Left colon (tissue), 2 donors: ENCODE data around the gene CACNA1E. TPM values are rescaled to one million over a fixed set of nuclear protein-coding genes. Genes with fewer than 3 reads are reported as not detected.

Experiments used
- ATAC-seq: fragments of 200-7000 bp; cut with Tn5 transposase; one replicate; pipeline ENCODE4 v1.9.1; 2020; ENCODE audit warnings: mild to moderate bottlenecking, moderate library complexity
- DNase-seq, 2 donors: peaks; one replicate each; pipeline ENCODE4 v3.0.0-alpha.2; 2020
- intact Hi-C, 2 donors: fragments of 100-400 bp; cut with DNase I in 1 of 2; cut with micrococcal nuclease in 1 of 2; formaldehyde crosslinking; loops; one replicate each; pipeline versions ENCODE4 v1.11.2 to v1.14.0; 2022; cut with DNase I, micrococcal nuclease
- total RNA-seq, 2 donors: library from RNA; stranded (reverse); fragmentation: NEBNext Ultra II Directional; extraction: Animal tissue kit (Norgen Biotek cat#: 25700); gene quantifications; one replicate each; pipeline ENCODE4 v1.2.1, GENCODE V29; 2021
- donor health status: DM: no; HTN: no; CAD: no.
- donor health status: DM: yes; HTN: yes; CAD: no.

Gene CACNA1E
- total RNA-seq, 2 donors from 2014 or later: 0.18 to 0.25 TPM

GRCh38 chr1:181772714-181773113 lies 289.4 kb downstream of the CACNA1E start:
- intact Hi-C loops: no loop called here
- ATAC-seq (no peak), DNase-seq (no peak)

- intact Hi-C loops: no loop called here
- no peak for ATAC-seq
- no peak for DNase-seq
Measured at GRCh38 chr1:181776044-181776443, 292.7 kb downstream of the CACNA1E start.

GRCh38 chr1:181777286-181777685 lies 294.0 kb downstream of the CACNA1E start:
- no peak for DNase-seq
- intact Hi-C loops: no loop called here
- no peak for ATAC-seq

DNA sequence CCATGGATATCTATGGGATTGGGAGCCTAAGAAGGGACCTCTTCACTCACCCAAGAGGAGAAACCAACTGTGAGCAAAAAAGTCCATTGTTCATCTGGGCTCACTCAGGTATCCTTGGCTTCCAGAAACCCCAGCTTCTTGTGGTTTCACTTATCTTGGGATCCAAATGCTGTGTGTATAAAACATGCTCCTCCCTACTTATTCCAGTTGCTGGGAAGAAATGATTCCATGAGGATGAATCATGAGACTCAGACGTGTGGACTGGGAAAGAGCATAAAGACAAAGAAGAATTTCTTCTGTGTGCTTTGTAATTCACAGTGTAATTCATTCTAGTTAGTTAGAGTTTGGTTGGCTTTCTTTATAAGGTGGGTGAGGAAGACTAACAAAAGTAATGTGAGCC lies 294.5 kb downstream of the CACNA1E start:
- intact Hi-C loops: no loop called here
- DNase-seq (no peak), ATAC-seq (no peak)

- ATAC-seq (no peak), DNase-seq (no peak)
- intact Hi-C loops: no loop called here
Measured at GRCh38 chr1:181778640-181779260, 295.4 kb downstream of the CACNA1E start.

DNA sequence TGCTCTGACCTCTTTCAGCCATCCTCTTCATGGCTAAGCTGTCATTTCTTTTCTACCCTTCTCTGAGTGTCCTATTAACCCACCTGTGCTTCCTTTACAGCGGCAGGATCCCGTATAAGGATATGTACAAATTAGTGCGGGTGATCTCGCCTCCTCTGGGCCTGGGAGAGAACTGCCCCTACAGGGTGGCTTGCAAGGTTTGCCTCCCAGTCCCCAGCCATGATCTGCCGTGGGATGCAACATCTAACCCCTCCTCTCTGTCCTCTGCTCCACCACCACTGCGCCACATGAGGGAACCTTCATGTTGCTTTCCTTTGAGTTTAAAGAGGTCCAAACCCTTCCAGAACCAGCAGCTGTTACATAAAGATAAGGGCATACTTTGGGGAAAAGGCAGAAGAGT lies 296.0 kb downstream of the CACNA1E start:
- DNase-seq (no peak), ATAC-seq (no peak)
- intact Hi-C loops: no loop called here

DNA sequence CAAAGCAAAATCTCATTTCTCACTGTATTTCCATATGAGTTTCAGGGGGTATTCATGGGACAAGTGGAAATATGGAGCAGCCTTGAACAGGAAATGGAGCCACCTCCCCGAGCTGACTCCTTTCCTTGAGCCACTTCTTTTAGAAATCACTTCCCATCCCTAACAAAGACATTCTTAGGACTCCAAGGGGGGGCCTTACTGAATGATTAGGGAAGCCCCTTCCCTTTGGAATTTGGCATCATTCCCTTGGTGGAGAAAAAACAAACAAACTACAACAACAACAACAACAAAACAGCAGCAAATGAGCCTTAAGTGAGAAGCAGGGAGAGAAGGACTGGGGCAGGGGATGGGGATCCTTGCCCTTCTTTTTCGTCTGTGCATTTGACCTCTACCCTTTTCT lies 299.9 kb downstream of the CACNA1E start:
- intact Hi-C loops: no loop called here
- DNase-seq: no peak
- ATAC-seq: no peak

GRCh38 chr1:181784039-181784683 lies 300.8 kb downstream of the CACNA1E start:
- DNase-seq: no peak
- no peak for ATAC-seq
- intact Hi-C loops: no loop called here

DNA sequence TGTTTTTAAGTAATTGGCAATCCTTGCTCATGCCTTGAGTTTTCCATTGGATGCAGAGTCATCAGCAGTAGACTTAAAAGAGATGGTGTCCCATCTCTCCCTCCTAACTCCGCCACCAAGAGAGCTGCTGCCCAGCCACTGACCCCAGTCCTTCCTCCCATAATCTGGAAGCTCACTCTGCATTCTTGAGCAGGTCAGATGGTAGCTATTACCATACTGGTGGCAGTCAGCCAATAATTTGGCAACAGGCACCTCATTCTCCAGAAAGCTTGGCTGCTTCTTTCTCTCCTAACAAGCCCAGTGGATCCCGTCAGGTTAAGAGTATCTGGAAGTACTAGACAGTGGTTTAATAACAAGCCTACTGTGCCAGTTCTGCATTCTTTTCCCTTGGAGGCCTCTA lies 306.1 kb downstream of the CACNA1E start:
- no peak for ATAC-seq
- DNase-seq: no peak
- intact Hi-C loops: no loop called here

DNA sequence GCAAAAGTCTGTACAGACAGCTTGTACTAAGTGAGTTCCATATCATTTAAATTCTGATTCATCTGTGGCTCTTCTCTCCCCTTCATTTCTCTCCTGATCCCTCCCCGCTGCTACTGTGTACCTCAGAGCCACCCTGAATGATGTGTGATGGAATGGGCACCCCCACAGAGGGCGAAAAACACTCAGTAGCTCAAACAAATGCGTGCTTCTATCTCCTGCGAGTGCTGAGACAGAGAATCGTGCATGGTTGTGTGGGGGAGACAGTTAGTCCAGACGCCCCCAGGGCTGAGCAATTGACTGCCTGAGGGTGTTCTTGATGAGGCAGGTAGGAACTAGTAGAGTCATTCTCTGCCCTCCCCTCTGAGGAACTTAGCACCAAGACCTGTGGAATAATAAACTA lies 308.4 kb downstream of the CACNA1E start:
- ATAC-seq: no peak
- no peak for DNase-seq

DNA sequence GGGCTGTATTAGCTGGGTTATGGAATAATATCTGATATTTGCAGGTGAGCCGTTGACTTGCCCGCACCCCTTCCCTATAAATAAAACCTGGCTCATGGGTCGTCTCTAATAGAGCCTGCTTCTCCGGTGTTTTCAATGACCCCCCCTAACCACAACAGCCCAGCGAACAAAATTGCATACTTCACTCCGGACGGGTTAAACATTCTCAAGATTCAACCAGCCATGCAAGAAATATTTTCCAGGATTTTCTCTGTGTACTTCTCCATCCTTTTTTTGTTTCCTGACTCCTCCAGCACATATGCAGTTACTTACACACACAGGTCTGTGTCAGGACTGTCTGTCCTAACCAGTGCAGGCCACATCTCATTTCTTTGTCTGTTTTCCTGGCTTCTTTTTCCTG lies 310.5 kb downstream of the CACNA1E start:
- intact Hi-C loops: no loop called here
- ATAC-seq (no peak), DNase-seq (no peak)

More for the DNA sequence above, 308.4 kb downstream of the CACNA1E start:
- intact Hi-C loops: no loop called here

DNA sequence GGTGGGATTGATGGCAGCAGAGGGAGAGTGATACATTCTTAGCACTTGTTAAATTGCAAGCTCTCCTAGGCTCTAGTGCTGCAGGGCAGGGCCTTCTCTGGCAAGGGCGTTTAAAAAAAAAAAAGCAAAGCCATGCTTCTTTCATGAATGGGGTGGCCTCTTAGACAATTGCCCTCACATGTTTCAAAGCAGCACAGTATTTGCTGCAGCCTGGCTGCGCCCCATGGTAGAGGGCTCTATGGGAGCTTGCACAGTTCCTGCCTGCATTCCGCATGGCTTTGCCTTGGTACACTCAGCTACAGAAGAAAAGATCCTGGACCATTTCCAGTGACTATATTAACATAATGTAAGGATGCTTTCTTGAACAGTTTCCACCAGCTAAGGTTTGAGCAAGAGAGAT lies 311.0 kb downstream of the CACNA1E start:
- DNase-seq: no peak
- no peak for ATAC-seq
- intact Hi-C loops: no loop called here

GRCh38 chr1:181798191-181798926 lies 315.0 kb downstream of the CACNA1E start:
- intact Hi-C loops: no loop called here
- ATAC-seq (no peak), DNase-seq (no peak)

DNA sequence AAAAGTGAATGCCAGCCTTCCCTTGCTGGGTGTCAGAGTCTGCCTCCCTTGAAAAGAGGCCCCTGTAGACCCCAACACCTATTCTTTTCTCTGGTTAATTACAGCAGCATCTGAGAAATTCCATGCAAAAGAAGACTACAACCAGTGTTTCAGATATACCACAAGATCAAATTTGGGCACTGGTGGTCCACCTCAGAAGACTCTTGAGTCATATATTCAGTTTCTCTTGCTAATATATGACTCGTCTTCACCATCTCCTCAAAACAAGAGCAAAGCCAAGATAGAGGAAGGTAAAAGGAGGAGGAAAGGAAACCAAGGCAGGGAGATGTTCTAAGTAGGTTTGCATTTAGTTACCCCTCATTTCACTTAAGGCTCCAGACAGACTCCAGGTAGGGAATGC lies 318.3 kb downstream of the CACNA1E start:
- no peak for ATAC-seq
- no peak for DNase-seq
- intact Hi-C loops: no loop called here

DNA sequence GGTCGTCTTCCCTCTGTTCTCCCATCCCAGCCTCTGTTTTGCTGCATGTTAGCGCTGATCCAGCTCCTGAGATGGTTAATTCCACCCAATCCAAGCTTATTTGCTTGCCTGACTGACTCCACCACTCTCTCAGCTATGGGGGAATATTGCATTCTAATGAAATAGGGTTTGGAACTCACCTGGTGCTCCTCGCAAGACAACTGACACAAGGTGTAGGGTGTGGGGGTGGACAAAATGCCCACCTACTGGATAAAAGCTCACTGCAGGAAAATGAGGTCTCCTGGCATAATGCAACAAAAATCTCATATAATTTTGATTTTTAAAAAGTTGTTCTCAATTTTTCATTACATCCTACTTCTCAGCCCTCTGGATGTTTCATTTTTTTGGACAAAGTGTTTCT lies 319.1 kb downstream of the CACNA1E start:
- ATAC-seq (no peak), DNase-seq (no peak)
- intact Hi-C loops: no loop called here

- ATAC-seq: no peak
- intact Hi-C loops: no loop called here
- DNase-seq: no peak
Measured at GRCh38 chr1:181803421-181803820, 320.1 kb downstream of the CACNA1E start.

DNA sequence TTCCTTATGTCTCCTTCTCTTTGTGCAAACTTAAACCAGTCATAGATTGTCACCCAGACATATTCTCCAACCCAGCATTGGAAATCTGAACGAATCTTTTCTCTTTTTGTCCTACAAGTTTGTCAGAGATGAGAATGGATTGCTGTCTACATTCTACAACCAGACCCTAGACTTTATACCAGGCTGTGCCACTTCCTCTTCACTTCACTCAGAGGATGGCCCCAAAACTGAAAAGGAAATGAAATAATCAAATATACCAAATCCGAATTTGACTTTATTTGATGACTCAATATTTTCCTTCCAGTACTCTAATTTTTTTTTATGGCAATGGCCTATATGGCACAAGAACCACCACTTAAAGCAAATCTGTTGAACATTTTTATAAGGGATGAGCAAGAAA lies 321.7 kb downstream of the CACNA1E start:
- intact Hi-C loops: no loop called here
- no peak for ATAC-seq
- no peak for DNase-seq

DNA sequence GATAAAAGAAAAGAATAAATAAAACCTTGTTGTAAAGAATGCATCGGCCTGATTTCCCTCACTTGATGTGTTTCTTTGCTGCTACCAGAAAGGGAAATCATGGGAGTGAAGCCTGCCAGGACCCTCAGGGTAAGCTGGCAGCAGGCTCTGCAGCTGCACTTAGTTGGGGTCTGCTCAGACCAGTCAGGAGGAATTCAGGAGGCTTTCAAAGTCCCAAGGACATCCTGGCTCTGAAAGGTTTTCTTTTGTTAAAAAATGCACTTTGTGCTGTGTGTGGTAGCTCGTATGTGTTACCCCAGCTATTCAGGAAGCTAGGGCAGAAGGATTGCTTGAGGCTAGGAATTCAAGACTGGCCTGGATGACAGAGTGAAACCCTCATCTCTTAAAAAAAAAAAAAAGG lies 323.4 kb downstream of the CACNA1E start:
- DNase-seq (no peak), ATAC-seq (no peak)
- intact Hi-C loops: no loop called here

- intact Hi-C loops: no loop called here
- no peak for ATAC-seq
- DNase-seq: no peak
Measured at GRCh38 chr1:181807251-181807650, 323.9 kb downstream of the CACNA1E start.

- no peak for DNase-seq
- intact Hi-C loops: no loop called here
- no peak for ATAC-seq
Measured at GRCh38 chr1:181809991-181810545, 326.8 kb downstream of the CACNA1E start.
